Choroid plexus epithelial cell (primary cell): Measurements from ENCODE around the gene PRKAG1.

Experiments used
- DNase-seq: peaks from one replicate; pipeline ENCODE4 v3.0.0-alpha.2; 2010; ENCODE audit warnings: low read depth
- H3K4me3 ChIP-seq: 2 replicates; pipeline ENCODE4 v1.5.1; 2011; ENCODE audit warnings: low read depth, mild to moderate bottlenecking, control low read depth, low read length, moderate library complexity
- TF ChIP-seq, protein P1 (sequence below): conservative IDR thresholded peaks from 2 replicates; pipeline ENCODE4 v1.5.1; 2011; ENCODE audit warnings: low read depth, mild to moderate bottlenecking, control low read depth, inconsistent platforms, low read length, moderate library complexity

The PRKAG1 gene

GRCh38 chr12:49041881-49042484 is 23.4 kb upstream of the PRKAG1 start:
- DNase-seq = no peak
- TF ChIP-seq, protein P1, sequence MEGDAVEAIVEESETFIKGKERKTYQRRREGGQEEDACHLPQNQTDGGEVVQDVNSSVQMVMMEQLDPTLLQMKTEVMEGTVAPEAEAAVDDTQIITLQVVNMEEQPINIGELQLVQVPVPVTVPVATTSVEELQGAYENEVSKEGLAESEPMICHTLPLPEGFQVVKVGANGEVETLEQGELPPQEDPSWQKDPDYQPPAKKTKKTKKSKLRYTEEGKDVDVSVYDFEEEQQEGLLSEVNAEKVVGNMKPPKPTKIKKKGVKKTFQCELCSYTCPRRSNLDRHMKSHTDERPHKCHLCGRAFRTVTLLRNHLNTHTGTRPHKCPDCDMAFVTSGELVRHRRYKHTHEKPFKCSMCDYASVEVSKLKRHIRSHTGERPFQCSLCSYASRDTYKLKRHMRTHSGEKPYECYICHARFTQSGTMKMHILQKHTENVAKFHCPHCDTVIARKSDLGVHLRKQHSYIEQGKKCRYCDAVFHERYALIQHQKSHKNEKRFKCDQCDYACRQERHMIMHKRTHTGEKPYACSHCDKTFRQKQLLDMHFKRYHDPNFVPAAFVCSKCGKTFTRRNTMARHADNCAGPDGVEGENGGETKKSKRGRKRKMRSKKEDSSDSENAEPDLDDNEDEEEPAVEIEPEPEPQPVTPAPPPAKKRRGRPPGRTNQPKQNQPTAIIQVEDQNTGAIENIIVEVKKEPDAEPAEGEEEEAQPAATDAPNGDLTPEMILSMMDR = no peak
- H3K4me3 ChIP-seq = no peak overlapping the region

DNA sequence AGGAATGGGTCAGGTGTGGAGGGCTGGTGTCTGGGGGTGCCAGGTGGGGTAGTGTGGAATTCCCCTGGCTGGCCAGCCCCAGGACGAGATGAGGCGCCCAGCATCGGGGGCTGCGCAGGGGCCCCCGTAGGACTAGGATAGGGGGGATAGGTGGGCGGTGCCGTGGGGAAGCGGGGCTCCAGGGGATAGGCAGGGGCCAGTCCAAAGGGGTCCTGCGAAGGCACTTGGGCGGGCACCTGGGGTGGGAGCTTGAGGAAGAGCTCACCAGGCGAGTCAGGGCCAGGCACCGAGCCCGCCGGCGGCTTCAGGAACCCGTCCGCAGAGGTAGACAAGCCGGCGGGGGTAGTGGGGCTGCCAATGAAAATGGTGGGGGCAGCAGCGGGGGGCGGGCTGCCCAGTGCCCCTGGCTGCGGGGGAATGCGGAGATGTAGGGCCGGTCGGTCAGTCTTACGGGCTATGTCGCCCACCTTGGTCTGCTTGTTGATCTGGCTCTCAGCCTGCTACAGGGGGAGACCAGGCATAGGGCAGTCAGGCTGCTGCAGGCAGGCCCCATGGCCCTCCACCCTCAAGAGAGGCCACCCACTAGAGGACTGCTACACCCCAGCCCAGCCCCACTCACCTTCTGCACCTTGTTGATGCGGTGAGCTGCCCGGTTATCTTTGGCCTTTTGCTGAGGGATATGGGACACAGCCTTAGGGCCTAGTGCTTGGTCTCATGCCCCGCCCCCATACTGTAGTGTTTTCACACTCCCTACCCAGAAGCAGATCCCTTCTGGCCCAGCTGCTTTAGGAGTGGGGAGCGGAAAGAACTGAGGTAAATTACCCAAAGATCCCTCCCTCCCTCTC is 22.7 kb upstream of the PRKAG1 start:
- TF ChIP-seq, protein P1 = no peak
- no peak overlapping the region for H3K4me3 ChIP-seq
- no peak for DNase-seq

GRCh38 chr12:49040364-49040855 is 21.8 kb upstream of the PRKAG1 start:
- no peak overlapping the region for H3K4me3 ChIP-seq
- DNase-seq = no peak
- TF ChIP-seq, protein P1 = no peak

GRCh38 chr12:49039421-49040363 is 21.1 kb upstream of the PRKAG1 start:
- no peak for DNase-seq
- no peak overlapping the region for H3K4me3 ChIP-seq
- TF ChIP-seq, protein P1 = no peak

DNA sequence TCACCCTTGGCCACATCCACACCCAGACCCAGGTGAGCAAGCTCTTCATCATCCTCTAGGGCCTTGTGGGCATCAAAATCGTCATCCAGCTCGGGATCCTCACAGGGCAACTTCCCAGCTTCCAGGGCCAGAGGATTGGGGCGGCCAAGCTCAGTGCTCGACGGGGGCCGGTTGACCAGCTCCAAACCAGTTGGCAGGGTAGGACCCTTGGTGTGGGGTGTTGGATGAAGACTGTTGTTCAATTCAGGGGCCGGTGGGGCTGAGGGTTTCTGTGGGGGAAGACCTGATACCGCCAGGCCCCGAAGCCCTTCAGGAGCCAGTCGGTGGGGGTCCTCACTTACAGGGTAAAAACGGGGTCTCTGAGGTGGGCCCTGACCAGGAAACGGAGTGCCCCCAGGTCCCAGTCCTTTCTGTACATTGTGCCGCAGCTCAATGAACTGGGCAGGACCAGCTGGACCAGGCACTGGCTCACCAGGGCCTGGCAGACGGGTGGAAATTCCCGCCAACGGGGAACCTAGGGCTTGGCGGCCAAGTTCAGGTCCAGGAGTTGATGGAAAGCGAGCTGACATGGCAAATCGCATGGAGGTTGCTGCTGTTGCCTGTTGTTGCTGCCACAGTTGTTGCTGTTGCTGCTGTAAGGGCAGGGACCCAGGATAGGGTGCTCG is 19.8 kb upstream of the PRKAG1 start:
- TF ChIP-seq, protein P1 = no peak
- DNase-seq = no peak
- H3K4me3 ChIP-seq = no peak overlapping the region

DNA sequence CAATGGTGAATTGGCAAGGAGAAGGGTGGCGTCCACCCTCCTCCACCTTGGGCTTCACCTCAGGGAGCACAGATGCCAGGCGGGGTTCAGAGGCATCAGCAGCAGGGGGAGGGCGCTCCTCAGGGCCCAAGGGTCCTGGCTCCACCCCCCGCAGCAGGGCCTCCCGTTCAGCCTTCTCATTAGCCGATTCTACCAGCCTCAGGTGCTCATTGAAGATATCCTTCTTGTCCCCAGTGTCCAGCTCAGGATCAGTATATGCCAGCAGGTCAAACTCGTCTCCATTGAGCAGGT is 19.3 kb upstream of the PRKAG1 start:
- H3K4me3 ChIP-seq = no peak overlapping the region
- no peak for DNase-seq
- TF ChIP-seq, protein P1 = no peak
